ENCODE data around the gene B3GNT5. TPM values are rescaled to one million over a fixed set of nuclear protein-coding genes. Genes with fewer than 3 reads are reported as not detected.

Gene B3GNT5
- total and polyA plus RNA-seq, 12 donors: 0.18 to 3.6 (median 2.6) TPM

- no peaks in the 10 kb centered on the region for H3K36me3 ChIP-seq (replicated peaks in 1 of 2)
- intact Hi-C loops (cut with DNase I): no loop called here
- WGBS, 4 donors: 84 to 89% (median 87%) methylated on average over 8 of the region's 8 CpGs
- no peaks in the 10 kb centered on the region for H3K27me3 ChIP-seq
- no peaks in the 10 kb centered on the region for H3K9me3 ChIP-seq (replicated peaks in 1 of 3)
- no peak overlapping the region for H3K4me3 ChIP-seq
- H3K4me1 ChIP-seq (replicated peaks in 1 of 2): peaks cover 0 to 14% of the 10 kb centered on the region in 2 donors
- TF ChIP-seq CTCF (IDR thresholded peaks at IDR 0.05) (no peak), POLR2A (IDR thresholded peaks at IDR 0.05) (no peak)
- DNase-seq: no peak
- no peak overlapping the region for H3K27ac ChIP-seq
Measured at GRCh38 chr3:183281126-183281797, 28.2 kb downstream of the B3GNT5 start.

GRCh38 chr3:183283886-183284285, 30.8 kb downstream of the B3GNT5 start:
- TF ChIP-seq POLR2A (IDR thresholded peaks at IDR 0.05) (no peak), CTCF (IDR thresholded peaks at IDR 0.05) (no peak)
- H3K36me3 ChIP-seq (replicated peaks in 1 of 2): no peaks in the 10 kb centered on the region
- no peak overlapping the region for H3K4me3 ChIP-seq
- intact Hi-C loops (cut with DNase I): no loop called here
- H3K27ac ChIP-seq: no peak overlapping the region
- H3K4me1 ChIP-seq (replicated peaks in 1 of 2): peaks cover 0 to 27% of the 10 kb centered on the region in 2 donors
- no peak for DNase-seq
- WGBS, 4 donors: 55 to 77% (median 75%) methylated on average over 2 of the region's 2 CpGs
- no peaks in the 10 kb centered on the region for H3K9me3 ChIP-seq (replicated peaks in 1 of 3)
- no peaks in the 10 kb centered on the region for H3K27me3 ChIP-seq

- peak overlapping the region in 3 of 5 donors; percentile 75 to 86 (median 86) for H3K27ac ChIP-seq
- peaks cover 0 to 27% of the 10 kb centered on the region in 2 donors for H3K4me1 ChIP-seq (replicated peaks in 1 of 2)
- H3K36me3 ChIP-seq (replicated peaks in 1 of 2): no peaks in the 10 kb centered on the region
- H3K4me3 ChIP-seq: no peak overlapping the region
- WGBS, 4 donors: 86 to 93% (median 91%) methylated on average over 3 of the region's 3 CpGs
- TF ChIP-seq POLR2A (IDR thresholded peaks at IDR 0.05): no peak
- no peak for TF ChIP-seq CTCF (IDR thresholded peaks at IDR 0.05)
- no peaks in the 10 kb centered on the region for H3K27me3 ChIP-seq
- intact Hi-C loops (cut with DNase I): no loop called here
- no peak for DNase-seq
- no peaks in the 10 kb centered on the region for H3K9me3 ChIP-seq (replicated peaks in 1 of 3)
Measured at GRCh38 chr3:183284570-183284969, 31.5 kb downstream of the B3GNT5 start.

GRCh38 chr3:183285318-183285717, 32.3 kb downstream of the B3GNT5 start:
- WGBS, 4 donors: 43 to 81% (median 70%) methylated on average over 1 of the region's 1 CpG
- no peak overlapping the region for H3K4me3 ChIP-seq
- H3K36me3 ChIP-seq (replicated peaks in 1 of 2): no peaks in the 10 kb centered on the region
- peaks cover 0 to 27% of the 10 kb centered on the region in 2 donors for H3K4me1 ChIP-seq (replicated peaks in 1 of 2)
- TF ChIP-seq POLR2A (IDR thresholded peaks at IDR 0.05) (no peak), CTCF (IDR thresholded peaks at IDR 0.05) (no peak)
- DNase-seq: no peak
- no peaks in the 10 kb centered on the region for H3K9me3 ChIP-seq (replicated peaks in 1 of 3)
- H3K27ac ChIP-seq: peak overlapping the region; percentile 24 to 86 (median 84)
- H3K27me3 ChIP-seq: no peaks in the 10 kb centered on the region
- intact Hi-C loops (cut with DNase I): no loop called here

Measured in adrenal gland (tissue), 12 donors.